Ovary (tissue), 3 donors: ENCODE results near the gene PDE4D.

Source experiments
- POLR2A ChIP-seq: fragments of 450-650 bp; IDR thresholded peaks from one replicate; pipeline ENCODE4 v1.6.1; 2017; ENCODE audit warnings: antibody characterized with exemption, mild to moderate bottlenecking, moderate library complexity
- TF ChIP-seq, protein P1 (sequence below), 3 donors: fragments of 450-650 bp in 2 of 3; fragments of 200-600 bp in 1 of 3; IDR thresholded peaks; one replicate each; pipeline versions ENCODE4 v1.5.1 to v1.8.0; 2016 to 2022; ENCODE audit warnings: antibody characterized with exemption in 3 of 3, mild to moderate bottlenecking in 1 of 3
- donor health status: DM: no; HTN: no; CAD: no.

GRCh38 chr5:58932057-58932612 is 961.4 kb downstream of the PDE4D start:
- TF ChIP-seq, protein P1, sequence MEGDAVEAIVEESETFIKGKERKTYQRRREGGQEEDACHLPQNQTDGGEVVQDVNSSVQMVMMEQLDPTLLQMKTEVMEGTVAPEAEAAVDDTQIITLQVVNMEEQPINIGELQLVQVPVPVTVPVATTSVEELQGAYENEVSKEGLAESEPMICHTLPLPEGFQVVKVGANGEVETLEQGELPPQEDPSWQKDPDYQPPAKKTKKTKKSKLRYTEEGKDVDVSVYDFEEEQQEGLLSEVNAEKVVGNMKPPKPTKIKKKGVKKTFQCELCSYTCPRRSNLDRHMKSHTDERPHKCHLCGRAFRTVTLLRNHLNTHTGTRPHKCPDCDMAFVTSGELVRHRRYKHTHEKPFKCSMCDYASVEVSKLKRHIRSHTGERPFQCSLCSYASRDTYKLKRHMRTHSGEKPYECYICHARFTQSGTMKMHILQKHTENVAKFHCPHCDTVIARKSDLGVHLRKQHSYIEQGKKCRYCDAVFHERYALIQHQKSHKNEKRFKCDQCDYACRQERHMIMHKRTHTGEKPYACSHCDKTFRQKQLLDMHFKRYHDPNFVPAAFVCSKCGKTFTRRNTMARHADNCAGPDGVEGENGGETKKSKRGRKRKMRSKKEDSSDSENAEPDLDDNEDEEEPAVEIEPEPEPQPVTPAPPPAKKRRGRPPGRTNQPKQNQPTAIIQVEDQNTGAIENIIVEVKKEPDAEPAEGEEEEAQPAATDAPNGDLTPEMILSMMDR (IDR thresholded peaks at IDR 0.05): no peak
- no peak for TF ChIP-seq POLR2A
